Embryonic facial prominence (tissue), 1 donor: Measurements from ENCODE around the gene BCL3.

Experiments used
- DNase-seq: peaks from one replicate; pipeline ENCODE4 v3.0.0-alpha.2; 2016; ENCODE audit errors: extremely low spot score

The BCL3 gene

DNA sequence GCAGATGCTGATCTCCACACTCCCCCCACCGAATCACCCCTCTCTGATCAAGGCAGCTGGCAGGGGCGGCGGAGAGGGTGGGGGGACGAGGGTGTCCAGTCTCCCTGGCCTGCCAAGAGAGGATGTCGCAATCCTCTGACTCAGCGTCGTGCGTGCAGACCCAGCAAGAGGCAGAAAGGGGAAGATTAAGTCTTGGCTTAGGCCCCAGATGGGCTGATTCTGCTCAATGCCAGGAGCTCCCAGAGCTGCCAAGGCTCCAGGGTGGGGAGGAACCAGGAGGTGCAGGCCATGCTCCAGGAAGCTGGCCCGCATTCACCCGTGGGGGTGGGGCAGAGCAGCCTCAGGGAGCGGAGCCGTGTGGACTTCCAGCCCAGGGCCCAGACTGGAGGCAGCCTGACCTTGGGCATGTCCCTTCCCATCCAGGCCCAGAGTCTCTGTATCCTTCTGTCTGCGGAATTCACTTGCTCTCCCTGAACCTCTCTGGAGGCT, 6.6 kb upstream of the BCL3 start:
- peak; percentile 43 for DNase-seq

DNA sequence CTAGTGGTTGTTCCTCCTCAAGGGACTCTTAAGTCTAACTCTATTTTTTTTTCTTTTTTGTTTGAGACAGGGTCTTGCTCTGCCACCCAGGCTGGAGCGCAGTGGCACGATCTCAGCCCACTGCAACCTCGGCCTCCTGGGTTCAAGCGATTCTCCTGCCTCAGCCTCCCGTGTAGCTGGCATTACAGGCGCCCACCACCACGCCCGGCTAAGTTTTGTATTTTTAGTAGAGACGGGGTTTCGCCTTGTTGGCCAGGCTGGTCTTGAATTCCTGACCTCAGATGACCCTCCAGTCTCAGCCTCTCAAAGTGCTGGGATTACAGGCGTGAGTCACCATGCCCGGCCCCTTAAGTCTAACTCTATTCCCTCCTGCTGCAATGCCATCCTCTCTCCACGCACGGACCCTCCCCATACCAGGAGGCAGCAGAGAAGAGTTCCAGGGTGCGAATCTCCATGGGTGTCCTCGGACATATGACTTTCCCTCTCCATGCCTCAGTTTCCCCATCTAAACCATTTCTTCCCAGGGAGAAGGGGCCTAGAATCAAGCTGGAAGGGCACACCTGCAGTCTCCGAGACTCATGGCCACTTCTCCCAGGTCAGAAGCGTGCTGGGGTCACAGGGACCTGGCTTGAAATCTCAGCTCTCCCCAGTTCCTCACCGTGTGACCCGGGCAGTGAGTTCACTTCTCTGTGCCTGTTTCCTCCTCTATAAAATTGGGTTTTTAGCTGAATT, 6.0 kb upstream of the BCL3 start:
- no peak for DNase-seq

DNA sequence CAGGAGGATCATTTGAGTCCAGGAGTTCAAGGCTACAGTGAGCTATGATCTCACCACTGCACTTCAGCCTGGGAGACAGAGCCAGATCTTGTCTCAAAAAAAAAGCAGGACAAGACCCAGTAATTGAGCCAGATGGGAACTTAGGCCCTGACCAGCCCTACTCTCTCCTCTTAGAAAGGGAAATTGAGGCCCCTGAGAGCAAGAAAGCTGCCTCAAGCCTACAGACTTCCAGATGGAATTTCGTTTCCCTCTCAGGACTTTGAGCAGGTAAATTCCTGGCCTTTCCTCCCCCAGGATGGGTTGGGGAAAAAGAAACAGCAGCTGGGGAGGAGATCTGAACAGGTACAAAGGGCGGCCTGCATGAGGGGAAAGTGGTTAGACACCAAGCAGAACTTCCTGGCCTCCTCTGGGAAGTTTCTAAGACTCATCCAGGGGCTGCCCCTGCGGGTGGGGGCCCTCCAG, 3.6 kb upstream of the BCL3 start:
- no peak for DNase-seq

DNA sequence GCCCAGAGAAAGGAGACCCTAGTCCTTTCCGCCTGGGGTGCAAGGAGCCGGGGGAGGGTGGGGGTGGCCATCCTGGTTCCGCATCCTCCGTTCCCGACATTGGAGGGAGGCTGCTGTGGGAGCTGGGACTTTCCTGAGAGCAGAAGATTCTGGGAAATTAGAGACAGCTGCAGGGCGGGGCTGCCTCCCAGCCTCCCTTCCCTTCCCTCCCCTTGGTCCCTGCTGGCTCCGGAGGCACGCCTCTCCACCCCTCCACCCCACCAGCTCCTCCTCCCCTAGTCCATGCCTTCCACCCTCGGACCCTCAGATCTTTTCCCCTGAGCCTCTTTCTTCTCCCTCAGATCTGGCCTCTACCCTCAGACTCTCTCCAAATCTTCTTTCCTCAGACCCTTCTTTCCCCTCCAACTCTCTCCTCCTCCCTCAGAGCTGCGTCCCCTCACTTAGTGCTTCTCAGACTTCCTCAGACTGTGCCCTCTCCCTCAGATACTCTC, 3.1 kb upstream of the BCL3 start:
- DNase-seq, result no peak

DNA sequence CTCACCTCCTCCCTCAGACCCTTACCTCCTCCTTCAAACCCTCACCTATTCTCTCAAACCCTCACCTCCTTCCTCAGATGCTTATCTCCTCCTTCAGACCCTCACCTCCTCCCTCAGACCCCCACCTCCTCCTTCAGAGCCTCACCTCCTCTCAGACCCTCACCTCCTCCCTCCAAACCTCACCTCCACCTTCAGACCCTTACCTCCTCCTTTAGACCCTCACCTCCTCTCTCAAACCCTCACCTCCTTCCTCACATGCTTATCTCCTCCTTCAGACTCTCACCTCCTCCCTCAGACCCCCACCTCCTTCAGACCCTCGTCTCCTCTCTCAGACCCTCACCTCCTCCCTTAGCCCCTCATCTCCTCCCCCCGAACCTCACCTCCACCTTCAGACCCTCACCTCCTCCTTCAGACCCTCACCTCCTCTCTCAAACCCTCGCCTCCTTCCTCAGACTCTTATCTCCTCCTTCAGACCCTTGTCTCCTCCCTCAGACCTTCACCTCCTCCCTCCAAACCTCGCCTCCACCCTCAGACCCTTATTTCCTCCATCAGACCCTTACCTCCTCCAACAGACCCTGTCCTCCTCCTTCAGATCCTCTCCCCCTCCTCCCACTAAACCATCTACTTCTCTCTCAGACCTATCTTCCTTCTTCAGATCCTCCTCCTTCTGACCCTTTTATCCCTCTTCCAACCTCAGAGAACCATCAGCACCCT, 2.5 kb upstream of the BCL3 start:
- no peak for DNase-seq

DNA sequence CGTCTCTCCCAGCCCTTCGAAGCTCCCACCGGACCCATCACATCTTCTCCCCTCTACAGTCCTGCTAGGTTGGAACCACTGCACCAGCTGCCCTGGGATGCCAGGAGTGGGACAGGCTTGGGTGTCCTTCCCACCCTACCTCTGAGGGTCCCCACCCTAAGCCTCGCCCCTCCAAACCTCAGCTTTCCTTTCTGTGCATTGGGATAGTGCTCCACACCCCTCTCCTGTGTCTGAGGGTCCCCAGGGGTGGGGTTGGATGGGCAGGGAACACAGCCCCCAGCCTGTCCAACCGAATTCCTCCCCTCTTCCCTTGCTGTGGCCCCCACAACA, 1.9 kb upstream of the BCL3 start:
- no peak for DNase-seq

DNA sequence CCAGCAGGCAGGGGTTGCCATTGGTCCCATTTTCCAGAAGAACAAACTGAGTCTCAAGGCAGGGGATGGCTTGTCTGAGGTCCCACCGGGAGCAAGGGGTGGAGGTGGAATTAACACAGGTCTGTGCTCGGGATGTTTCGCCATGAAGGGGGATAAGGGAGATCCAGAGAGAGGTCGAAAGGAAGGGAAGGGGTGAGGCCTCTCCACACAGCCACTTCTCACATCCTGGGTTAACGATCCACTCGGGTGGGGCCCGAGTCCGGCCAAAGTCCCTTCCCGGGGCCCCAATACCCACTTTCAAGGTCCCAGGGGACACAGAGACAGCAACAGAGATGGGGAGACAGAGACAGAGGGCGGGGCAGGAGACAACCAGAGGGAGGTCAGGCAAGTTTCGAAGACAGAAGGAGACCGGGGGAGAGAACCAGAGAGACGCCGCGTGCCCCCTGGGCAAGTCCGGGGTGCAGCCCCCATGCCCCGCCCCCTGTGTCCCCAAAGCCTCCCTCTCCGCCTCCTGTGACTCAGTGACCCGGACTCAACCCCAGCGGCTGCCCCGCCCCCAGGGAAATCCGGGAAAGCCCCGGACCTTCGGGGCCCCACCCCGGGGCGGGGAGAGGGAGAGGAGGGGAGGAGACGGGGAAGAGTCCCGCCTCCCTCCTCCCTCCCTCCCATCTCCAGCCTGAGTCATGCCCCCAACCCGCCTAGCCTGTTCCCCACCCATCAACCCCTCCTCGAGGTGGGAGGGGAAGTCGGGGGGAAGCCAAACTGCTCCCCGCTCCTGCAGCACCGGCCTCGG, 1.4 kb upstream of the BCL3 start:
- DNase-seq, result no peak

DNA sequence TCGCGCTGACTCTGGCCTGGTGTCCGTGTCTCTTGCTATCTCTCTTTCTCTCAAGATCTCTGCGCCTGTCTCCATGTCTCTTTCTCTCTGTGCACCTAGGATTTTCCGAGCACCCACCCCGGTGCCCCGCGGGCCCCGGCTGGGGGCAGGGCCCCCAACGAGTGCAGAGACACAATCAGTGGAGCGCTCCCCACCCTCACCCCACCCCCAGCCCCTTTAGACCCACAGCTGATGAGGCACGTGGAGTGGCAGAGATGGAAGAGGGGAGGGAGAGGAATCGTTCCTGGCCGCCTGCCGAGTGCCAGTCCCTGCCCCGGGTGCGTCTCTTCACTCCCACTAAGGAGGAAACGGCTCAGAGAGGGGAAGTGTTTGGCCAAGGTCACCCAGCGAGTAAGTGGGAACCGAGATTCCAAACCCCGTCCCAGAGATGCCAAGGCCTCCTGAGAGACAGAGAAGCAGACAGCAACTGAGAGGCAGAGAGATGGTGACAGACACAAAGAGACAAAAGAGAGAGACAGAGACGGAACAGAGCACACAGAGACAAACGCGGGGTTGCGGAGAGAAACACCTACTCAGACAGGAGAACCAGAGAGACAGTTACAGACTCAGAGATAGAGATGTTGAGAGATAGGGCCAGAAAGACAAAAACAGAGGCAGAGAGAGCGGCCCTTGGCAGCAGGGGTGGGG, 626 bp upstream of the BCL3 start:
- no peak for DNase-seq

DNA sequence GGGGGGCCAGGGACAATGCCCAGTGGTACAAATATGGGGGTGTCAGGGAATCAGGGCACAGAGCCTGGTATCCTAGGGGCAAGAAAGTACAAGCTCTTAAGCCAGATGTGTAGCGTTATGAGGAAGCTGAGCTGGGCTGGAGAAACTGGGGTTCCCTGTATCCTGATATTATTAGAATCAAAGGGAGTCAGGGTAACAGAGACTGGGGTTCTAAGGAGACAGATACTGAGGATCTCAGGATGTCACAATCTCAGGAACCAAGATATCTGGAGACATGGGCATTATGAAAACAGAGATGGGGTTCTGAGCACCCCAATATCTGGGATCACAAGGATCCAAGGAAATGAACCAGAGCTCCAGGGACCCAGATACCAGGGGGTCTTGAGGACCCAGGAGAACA, 784 bp downstream of the BCL3 start:
- DNase-seq, result no peak

DNA sequence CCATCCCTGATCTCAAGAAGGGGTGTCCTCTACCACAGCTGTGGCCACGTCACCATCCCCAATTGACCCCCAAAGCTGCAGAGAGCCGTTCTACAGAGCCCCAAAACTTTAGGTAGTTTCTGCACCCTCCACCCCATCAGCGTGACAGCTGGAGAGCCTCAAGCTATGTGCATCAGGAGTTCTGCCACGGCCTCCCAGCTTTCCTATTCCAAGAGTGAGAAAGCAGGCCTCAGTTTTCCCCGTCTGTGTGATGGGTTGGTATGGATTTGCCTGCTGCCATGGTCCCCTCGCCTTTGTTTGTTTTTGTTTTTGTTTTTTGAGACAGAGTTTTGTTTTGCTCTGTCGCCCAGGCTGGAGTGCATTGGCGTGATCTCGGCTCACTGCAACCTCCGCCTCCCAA, 1.5 kb downstream of the BCL3 start:
- no peak for DNase-seq

DNA sequence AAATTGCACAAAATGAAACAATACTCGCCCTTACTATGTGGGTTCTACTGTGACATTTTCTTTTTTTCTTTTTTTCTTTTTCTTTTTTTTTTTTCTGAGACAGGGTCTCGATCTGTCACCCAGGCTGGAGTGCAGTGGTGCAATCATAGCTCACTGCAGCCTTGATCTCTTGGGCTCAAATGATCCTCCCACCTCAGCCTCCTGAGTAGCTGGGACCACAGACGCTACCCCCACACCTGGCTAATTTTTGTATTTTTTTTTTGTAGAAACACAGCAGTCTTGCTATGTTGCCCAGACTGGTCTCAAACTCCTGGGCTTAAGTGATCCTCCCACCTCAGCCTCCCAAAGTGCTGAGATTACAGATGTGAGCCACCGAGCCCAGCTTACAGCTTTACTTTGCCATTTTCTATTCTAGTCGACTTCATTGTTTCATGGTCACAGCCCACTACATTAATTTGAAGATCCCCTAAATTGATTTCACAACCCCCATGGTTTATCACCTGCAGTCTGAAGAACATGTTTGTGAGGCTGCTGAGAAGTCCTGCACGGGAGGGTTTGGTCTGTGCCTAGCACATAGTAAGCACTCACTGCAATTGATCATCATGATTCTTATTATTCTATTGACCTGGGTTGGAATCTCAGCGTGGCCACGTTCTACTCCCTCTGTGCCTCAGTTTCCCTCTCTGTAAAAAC, 3.8 kb downstream of the BCL3 start:
- no peak for DNase-seq

DNA sequence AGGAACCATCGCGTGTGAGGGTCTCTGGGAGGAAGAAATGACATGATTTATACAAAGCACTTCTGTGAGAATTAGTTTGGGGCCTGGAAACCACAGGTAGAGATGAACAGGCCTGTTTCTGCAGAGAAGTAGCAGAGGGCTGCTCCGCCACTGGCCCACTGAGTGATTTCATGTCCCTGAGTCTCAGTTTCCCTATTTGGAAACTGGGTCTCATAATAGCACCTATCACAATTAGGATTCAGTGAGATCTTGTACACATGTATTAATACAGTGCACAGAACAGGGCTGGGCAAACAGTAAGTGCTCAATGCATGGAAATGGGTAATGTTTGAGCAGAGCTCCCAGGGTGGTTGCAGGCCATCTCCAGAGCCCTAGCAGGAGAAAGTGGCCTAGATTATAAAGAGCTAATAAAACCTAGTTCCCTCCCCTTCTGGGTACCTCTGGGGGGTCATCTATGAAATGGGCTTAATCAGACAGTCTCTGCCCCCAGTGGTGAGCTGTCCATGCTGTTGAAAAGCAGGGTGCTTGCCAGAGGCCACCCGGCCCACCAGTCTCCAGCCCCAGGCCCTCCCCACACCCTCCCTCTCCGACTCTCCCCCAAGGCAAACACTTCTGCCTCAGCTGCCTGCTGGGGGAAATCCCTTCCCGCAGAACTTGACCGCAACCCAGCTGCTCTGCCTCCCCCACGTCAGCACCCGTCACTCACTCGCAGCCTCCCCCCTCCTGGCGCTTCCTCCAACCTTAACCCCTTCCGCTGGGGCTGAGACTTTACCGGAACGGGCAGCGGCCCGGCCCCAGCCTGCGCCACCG, 4.5 kb downstream of the BCL3 start:
- DNase-seq, result peak; percentile 72

DNA sequence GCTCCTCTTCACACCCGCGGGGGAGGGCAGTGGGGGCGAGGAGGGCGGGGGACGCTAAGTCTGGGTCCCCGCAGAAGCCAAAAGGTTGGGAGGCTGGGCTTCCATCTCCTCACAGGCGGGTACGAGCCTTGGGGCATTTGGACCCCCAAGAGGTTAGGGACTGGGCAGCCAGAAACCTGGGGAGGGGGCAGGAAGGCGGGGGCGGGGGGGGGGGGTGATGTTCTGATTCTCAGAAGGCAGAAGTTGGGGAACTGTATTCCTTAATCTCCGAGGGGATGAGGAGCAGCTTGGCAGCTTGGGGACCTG, 5.1 kb downstream of the BCL3 start:
- DNase-seq, result no peak

DNA sequence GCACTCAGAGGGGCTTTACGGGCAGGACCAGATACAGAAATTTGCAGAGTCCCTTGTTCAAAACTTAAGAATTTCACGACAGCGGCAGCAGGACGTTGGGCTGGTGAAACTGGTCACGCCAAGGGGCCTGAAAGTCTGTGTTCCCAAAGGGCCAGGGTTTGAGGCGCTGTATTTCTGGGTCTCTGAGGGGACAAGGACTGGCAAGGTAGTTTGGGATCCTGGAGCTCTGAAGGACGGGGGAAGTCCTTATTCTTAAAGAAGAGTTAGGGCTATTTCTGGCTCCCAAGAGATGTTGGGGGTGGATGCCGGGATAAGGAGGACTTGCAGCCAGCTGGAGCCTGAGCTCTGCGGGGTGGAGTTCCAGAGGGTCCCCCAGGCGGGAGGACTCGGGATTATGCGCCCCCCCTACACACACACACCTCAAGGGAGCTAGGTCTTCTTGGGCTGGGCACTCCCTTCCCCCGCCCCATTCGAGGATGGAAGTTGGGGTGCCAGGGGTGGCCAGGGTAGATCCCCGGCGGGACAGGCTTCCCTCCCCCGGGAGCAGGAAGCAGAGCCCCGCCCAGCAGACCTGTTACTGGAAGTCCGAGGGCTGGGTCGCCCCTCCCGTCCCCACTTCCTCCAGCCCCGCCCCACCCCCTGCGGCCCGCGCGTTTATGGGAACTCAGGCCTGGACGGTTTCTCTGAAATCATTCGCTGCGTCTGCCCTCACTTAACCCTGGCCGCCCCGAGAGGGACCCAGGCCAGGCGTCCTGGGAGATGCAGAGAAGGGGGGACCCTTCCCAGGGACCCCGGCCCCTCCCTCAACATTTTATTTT, 5.6 kb downstream of the BCL3 start:
- DNase-seq, result no peak

DNA sequence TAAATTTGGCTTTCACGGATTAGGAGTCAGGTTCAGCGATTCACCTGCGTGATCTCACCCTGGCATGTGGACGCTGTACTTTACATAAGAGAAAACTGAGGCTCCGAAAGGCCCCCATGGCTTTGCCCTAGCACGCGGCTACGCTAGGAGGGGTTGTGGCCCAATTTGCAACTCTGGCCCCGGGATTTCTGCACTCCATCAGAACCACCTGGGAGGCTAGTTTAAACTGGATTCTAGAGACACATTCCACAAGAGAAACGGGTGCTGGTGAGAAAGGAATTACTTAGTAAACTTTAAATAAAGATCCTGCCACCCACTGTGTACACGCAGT, 6.2 kb downstream of the BCL3 start:
- no peak for DNase-seq

DNA sequence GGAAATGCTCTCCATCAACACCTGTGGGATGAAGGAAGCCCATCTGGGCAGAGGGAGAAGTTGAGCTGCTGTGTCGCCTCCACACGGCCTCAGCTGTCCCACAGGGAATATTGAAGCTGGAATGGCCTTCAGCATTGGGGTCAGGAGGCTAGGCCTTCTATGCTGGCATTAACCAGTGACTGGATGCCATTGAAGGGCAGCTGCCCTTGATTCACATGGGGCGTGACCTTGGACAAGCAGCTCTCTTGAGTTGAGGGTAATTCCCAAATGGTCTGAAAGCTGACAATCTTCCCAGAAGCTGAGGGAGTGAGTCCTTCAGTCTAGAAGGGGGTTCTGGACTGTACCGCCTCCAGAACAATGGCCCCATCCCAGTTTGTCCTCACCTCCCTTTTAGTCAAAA, 6.7 kb downstream of the BCL3 start:
- no peak for DNase-seq

DNA sequence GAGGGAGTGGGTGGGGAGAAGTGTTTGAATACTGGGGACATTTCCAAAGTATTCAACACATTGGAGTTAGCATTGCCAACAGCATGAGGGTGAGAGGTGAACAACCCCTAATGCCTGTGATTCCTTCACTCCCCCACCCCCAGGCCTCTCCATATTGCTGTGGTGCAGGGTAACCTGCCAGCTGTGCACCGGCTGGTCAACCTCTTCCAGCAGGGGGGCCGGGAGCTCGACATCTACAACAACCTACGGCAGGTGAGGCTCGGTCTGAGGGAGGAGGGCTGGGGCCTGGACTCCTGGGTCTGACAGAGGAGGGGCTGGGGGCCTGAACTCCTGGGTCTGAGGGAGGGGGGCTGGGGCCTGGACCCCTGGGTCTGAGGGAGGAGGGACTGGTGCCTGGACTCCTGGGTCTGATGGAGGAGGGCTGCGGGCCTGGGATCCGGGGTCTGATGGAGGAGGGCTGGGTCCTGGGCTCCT, 7.6 kb downstream of the BCL3 start:
- DNase-seq, result no peak

DNA sequence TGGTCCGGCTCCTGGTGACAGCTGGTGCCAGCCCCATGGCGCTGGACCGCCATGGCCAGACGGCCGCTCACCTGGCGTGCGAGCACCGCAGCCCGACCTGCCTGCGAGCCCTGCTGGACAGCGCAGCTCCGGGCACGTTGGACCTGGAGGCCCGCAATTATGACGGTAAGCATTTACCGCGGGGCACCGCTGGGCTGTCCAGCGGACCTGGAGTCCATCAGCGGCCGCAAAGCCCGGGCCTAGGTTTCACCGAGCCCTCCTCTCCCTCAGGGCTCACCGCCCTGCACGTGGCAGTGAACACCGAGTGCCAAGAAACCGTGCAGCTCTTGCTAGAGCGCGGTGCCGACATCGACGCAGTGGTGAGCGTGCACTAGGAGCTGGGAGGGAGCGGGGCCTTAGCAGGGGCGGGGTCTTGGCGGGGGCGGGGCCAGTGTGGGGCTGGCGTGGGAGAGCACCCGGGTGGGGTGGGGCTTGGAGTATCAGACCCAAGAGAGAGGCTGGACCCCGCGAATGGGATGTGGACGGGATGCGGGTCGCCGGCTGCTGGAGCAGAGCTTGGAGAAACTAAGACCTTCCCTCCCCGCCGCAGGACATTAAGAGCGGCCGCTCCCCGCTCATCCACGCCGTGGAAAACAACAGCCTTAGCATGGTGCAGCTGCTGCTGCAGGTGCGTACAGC, 8.7 kb downstream of the BCL3 start:
- DNase-seq, result no peak
